H1 (cell line): ENCODE data around the gene TGFBI. TPM values are rescaled to one million over a fixed set of nuclear protein-coding genes. Genes with fewer than 3 reads are reported as not detected.

Source experiments
- CTCF ChIA-PET: fragments of 300-600 bp; sonication (Branson Sonifier 250); formaldehyde crosslinking; loops from one replicate; lab custom pipeline; 2021; ENCODE audit not compliant: partially characterized antibody; lab: Charles Lee
- POLR2A ChIA-PET: fragments of 300-600 bp; sonication (Branson Sonifier 250); formaldehyde crosslinking; loops from one replicate; lab custom pipeline; 2021; ENCODE audit warnings: inconsistent platforms; ENCODE audit not compliant: partially characterized antibody; lab: Charles Lee
- DNase-seq, 2 experiments: peaks; one replicate each; pipeline versions ENCODE4 v3.0.0 to v3.0.0-alpha.2; 2010 to 2022; ENCODE audit warnings: low spot score in 2 of 2, low read depth in 1 of 2, mixed read lengths in 1 of 2
- FAIRE-seq: peaks from 2 replicates; lab custom pipeline; 2011; peaks lifted over from hg19 to GRCh38; lab: Jason Lieb, UNC
- H2AFZ ChIP-seq: 2 replicates; pipeline ENCODE4 v1.8.1; 2012; ENCODE audit warnings: low read length, inconsistent platforms
- H2AK5ac ChIP-seq: 2 replicates; pipeline ENCODE4 v1.6.1; 2013; ENCODE audit warnings: low read depth, low read length
- H2BK120ac ChIP-seq: replicated peaks from 2 replicates; pipeline ENCODE3; 2013; ENCODE audit warnings: low read depth, low read length, inconsistent platforms
- H2BK12ac ChIP-seq: 2 replicates; pipeline ENCODE4 v1.6.1; 2013; ENCODE audit warnings: low read depth, low read length
- H2BK15ac ChIP-seq: 2 replicates; pipeline ENCODE4 v1.6.1; 2013; ENCODE audit warnings: low read length
- H2BK20ac ChIP-seq: 2 replicates; pipeline ENCODE4 v1.6.1; 2013; ENCODE audit warnings: low read length
- H2BK5ac ChIP-seq: 2 replicates; pipeline ENCODE4 v1.6.1; 2013; ENCODE audit warnings: low read depth, low read length
- H3K14ac ChIP-seq: 2 replicates; pipeline ENCODE4 v1.6.1; 2013; ENCODE audit warnings: inconsistent platforms; ENCODE audit not compliant: insufficient read length
- H3K18ac ChIP-seq: 2 replicates; pipeline ENCODE4 v1.6.1; 2013; ENCODE audit warnings: low read length; ENCODE audit errors: extremely low read depth
- H3K23ac ChIP-seq: 2 replicates; pipeline ENCODE4 v1.6.1; 2013; ENCODE audit warnings: inconsistent platforms; ENCODE audit not compliant: insufficient read length
- H3K23me2 ChIP-seq: 2 replicates; pipeline ENCODE4 v1.6.1; 2013; ENCODE audit warnings: low read depth, low read length
- H3K27ac ChIP-seq: 2 replicates; pipeline ENCODE4 v1.6.1; 2011; ENCODE audit warnings: low read depth, low read length, inconsistent platforms
- H3K27me3 ChIP-seq, 4 experiments: replicated peaks in 1 of 4; 1 replicate in 1 of 4; 2 replicates in 3 of 4; pipeline versions ENCODE4 v1.6.1 to v1.8.1; 2011 to 2013; ENCODE audit warnings: low read length in 3 of 4, mild to moderate bottlenecking in 3 of 4, inconsistent platforms in 2 of 4, mixed read lengths in 2 of 4, moderate library complexity in 1 of 4; ENCODE audit not compliant: control insufficient read depth in 3 of 4, insufficient read depth in 3 of 4; ENCODE audit errors: extremely low read depth in 1 of 4
- H3K36me3 ChIP-seq, 4 experiments: 2 replicates each; pipeline versions ENCODE4 v1.6.1 to v1.8.1; 2011 to 2013; ENCODE audit warnings: mild to moderate bottlenecking in 4 of 4, low read length in 3 of 4, moderate library complexity in 2 of 4, control low read depth in 1 of 4, inconsistent platforms in 1 of 4; ENCODE audit not compliant: insufficient read depth in 4 of 4, control insufficient read depth in 2 of 4
- H3K4ac ChIP-seq: replicated peaks from 2 replicates; pipeline ENCODE3; 2013; ENCODE audit warnings: low read length, low read depth, mixed read lengths, inconsistent platforms; ENCODE audit not compliant: insufficient read length
- H3K4me1 ChIP-seq, 4 experiments: replicated peaks in 1 of 4; 1 replicate in 1 of 4; 2 replicates in 3 of 4; pipeline versions ENCODE4 v1.6.1 to v1.8.1; 2011 to 2013; ENCODE audit warnings: low read length in 3 of 4, inconsistent platforms in 2 of 4, mixed read lengths in 1 of 4; ENCODE audit not compliant: insufficient read depth in 4 of 4, control insufficient read depth in 3 of 4
- H3K4me2 ChIP-seq, 2 experiments: 2 replicates each; pipeline versions ENCODE4 v1.6.1 to v1.8.1; 2011 to 2013; ENCODE audit warnings: low read depth in 2 of 2, low read length in 2 of 2, control low read depth in 1 of 2, inconsistent platforms in 1 of 2, mild to moderate bottlenecking in 1 of 2; ENCODE audit not compliant: insufficient read depth in 1 of 2
- H3K4me3 ChIP-seq, 4 experiments: fragments of 200-600, 300-600 bp in 1 of 4; sonication (generic), shearing (Covaris generic), sonication (Bioruptor Twin) in 1 of 4; 2 replicates each; pipeline versions ENCODE4 v1.5.1 to v1.8.1; 2011 to 2016; ENCODE audit warnings: low read length in 4 of 4, low read depth in 3 of 4, control low read depth in 2 of 4, inconsistent platforms in 2 of 4, mild to moderate bottlenecking in 2 of 4, mixed read lengths in 1 of 4, moderate library complexity in 1 of 4; ENCODE audit not compliant: insufficient read depth in 2 of 4; ENCODE audit errors: extremely low read depth in 1 of 4
- H3K56ac ChIP-seq: replicated peaks from 2 replicates; pipeline ENCODE3; 2013; ENCODE audit warnings: low read depth, mild to moderate bottlenecking, mixed read lengths, low read length, inconsistent platforms; ENCODE audit not compliant: insufficient read length
- H3K79me1 ChIP-seq: 2 replicates; pipeline ENCODE4 v1.6.1; 2013; ENCODE audit warnings: low read depth, low read length, control low read depth
- H3K79me2 ChIP-seq, 2 experiments: 2 replicates each; pipeline versions ENCODE4 v1.6.1 to v1.8.1; 2012 to 2013; ENCODE audit warnings: low read length in 2 of 2, mild to moderate bottlenecking in 2 of 2, inconsistent platforms in 1 of 2; ENCODE audit not compliant: insufficient read depth in 2 of 2, control insufficient read depth in 1 of 2
- H3K9ac ChIP-seq, 4 experiments: replicated peaks in 1 of 4; 1 replicate in 1 of 4; 2 replicates in 3 of 4; pipeline versions ENCODE4 v1.6.1 to v1.8.1; 2011 to 2013; ENCODE audit warnings: low read depth in 3 of 4, low read length in 3 of 4, control low read depth in 2 of 4, mild to moderate bottlenecking in 2 of 4, moderate library complexity in 2 of 4, inconsistent platforms in 1 of 4; ENCODE audit errors: extremely low read depth in 1 of 4
- H3K9me3 ChIP-seq, 2 experiments: 2 replicates each; pipeline versions ENCODE4 v1.6.1 to v1.8.1; 2012 to 2013; ENCODE audit warnings: mild to moderate bottlenecking in 2 of 2, moderate library complexity in 2 of 2, control low read depth in 1 of 2, inconsistent platforms in 1 of 2, low read depth in 1 of 2, low read length in 1 of 2, mixed read lengths in 1 of 2; ENCODE audit not compliant: insufficient read depth in 2 of 2
- H4K20me1 ChIP-seq, 2 experiments: replicated peaks in 1 of 2; 2 replicates each; pipeline versions ENCODE3 to v1.8.1; 2011 to 2013; ENCODE audit warnings: inconsistent platforms in 2 of 2, low read length in 2 of 2, mild to moderate bottlenecking in 1 of 2; ENCODE audit not compliant: insufficient read depth in 2 of 2, control insufficient read depth in 1 of 2
- H4K5ac ChIP-seq: 2 replicates; pipeline ENCODE4 v1.6.1; 2013; ENCODE audit warnings: low read length, low read depth, mixed read lengths, inconsistent platforms; ENCODE audit not compliant: insufficient read length
- H4K8ac ChIP-seq: 2 replicates; pipeline ENCODE4 v1.8.0; 2013; ENCODE audit warnings: mild to moderate bottlenecking, moderate library complexity, low read length, inconsistent platforms; ENCODE audit not compliant: insufficient read depth; ENCODE audit errors: extremely low read depth
- H4K91ac ChIP-seq: replicated peaks from 2 replicates; pipeline ENCODE3; 2013; ENCODE audit warnings: low read length, mixed read lengths, inconsistent platforms; ENCODE audit not compliant: insufficient read length
- ASH2L ChIP-seq: fragments of 200-600, 300-600 bp; sonication (generic); IDR thresholded peaks from one replicate; pipeline ENCODE4 v1.7.1; 2017; ENCODE audit warnings: low read length
- CTBP2 ChIP-seq: IDR thresholded peaks from 2 replicates; pipeline ENCODE4 v1.7.0; 2011; ENCODE audit warnings: borderline replicate concordance, mild to moderate bottlenecking, moderate library complexity, mixed read lengths, low read length; ENCODE audit not compliant: insufficient read depth, insufficient read length
- GABPA ChIP-seq: IDR thresholded peaks from 2 replicates; pipeline ENCODE4 v1.6.1; 2011; ENCODE audit warnings: mild to moderate bottlenecking, low read length, moderate library complexity, borderline replicate concordance; ENCODE audit not compliant: insufficient read depth
- GTF2F1 ChIP-seq: IDR thresholded peaks from 2 replicates; pipeline ENCODE4 v1.6.1; 2012; ENCODE audit warnings: low read depth, low read length, improper control_type of control experiment, borderline replicate concordance
- KDM5A ChIP-seq: fragments of 200-600 bp; IDR thresholded peaks from 2 replicates; pipeline ENCODE4 v1.7.1; 2012; ENCODE audit warnings: mild to moderate bottlenecking, low read length, inconsistent platforms, mixed read lengths
- NANOG ChIP-seq: IDR thresholded peaks from 2 replicates; pipeline ENCODE4 v1.6.1; 2011; ENCODE audit warnings: low read length, low read depth, mild to moderate bottlenecking, inconsistent platforms; ENCODE audit not compliant: insufficient read depth, poor library complexity, severe bottlenecking
- POLR2AphosphoS5 ChIP-seq: IDR thresholded peaks from 2 replicates; pipeline ENCODE4 v1.6.1; 2011; ENCODE audit warnings: low read depth, low read length
- RBBP5 ChIP-seq: IDR thresholded peaks from 2 replicates; pipeline ENCODE4 v1.7.1; 2012; ENCODE audit warnings: low read depth, mild to moderate bottlenecking, inconsistent platforms, low read length, moderate library complexity, borderline replicate concordance
- RXRA ChIP-seq: IDR thresholded peaks from 2 replicates; pipeline ENCODE4 v1.6.1; 2011; ENCODE audit warnings: low read depth, mild to moderate bottlenecking, low read length, moderate library complexity; ENCODE audit not compliant: insufficient read depth
- SP1 ChIP-seq: IDR thresholded peaks from 2 replicates; pipeline ENCODE4 v1.6.1; 2011; ENCODE audit warnings: low read depth, low read length
- YY1 ChIP-seq: IDR thresholded peaks from 2 replicates; pipeline ENCODE4 v1.6.1; 2011; ENCODE audit warnings: low read depth, mild to moderate bottlenecking, low read length
- WGBS, 2 experiments: shearing (Covaris generic) in 1 of 2; methylation state at CpG; one replicate each; pipeline versions ENCODE4 v1.1.6 to v1.1.7; 2013 to 2015; ENCODE audit warnings: low lambda C conversion rate in 2 of 2, mixed read lengths in 2 of 2, inconsistent platforms in 1 of 2, low coverage in 1 of 2, missing lambda C conversion rate in 1 of 2; ENCODE audit not compliant: insufficient replicate concordance in 2 of 2, insufficient coverage in 1 of 2, insufficient read length in 1 of 2; ENCODE audit errors: extremely low coverage in 1 of 2, missing lambda C conversion rate in 1 of 2; 5-methylcytosine and 5-hydroxymethylcytosine counted together
- polyA plus RNA-seq, 7 experiments: library from polyadenylated mRNA; depleted of rRNA in 3 of 7; stranded (reverse) in 5 of 7; unstranded in 2 of 7; fragments of >200 nt in 5 of 7; fragments of 200-250 nt in 2 of 7; gene quantifications; 1 replicate in 5 of 7; 2 replicates in 1 of 7; 4 replicates in 1 of 7; pipeline versions ENCODE4 v1.2.1 to v1.2.3, GENCODE V29; 2011 to 2013; ENCODE audit warnings: missing spikeins in 2 of 7, mixed read lengths in 2 of 7
- total RNA-seq: library from RNA; stranded (reverse); fragmentation: NEBNext Ultra II Directional; extraction: Animal tissue kit (Norgen Biotek cat#: 25700); gene quantifications from 2 replicates; pipeline ENCODE4 v1.2.1, GENCODE V29; 2021

Gene TGFBI
- total and polyA plus RNA-seq, 2 of the 8 experiments (the other 6 are each of a cell fraction or from before 2014, with no cell fraction given), result 6.0 to 8.5 TPM

DNA sequence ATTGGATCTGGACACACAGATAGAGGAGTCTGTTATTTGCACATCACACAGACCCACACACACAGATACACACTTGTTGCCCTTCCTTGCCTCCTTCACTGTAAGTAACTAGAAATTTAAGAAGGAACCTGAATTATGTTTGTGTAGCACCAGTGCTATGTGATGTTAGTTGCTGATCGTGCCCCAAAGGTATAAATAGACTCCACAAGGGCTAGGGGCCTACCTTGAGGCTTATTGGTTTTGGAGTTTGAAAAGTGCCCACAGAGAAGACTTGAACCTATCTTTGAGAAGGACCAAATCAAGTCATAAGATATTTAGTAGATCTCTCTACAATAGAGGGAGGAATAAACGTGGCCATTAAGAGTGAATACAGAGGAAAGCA lies 8.8 kb upstream of the TGFBI start:
- Histone ChIP-seq H3K9ac (no peak overlapping the region), H3K79me2 (no peaks in the 10 kb centered on the region), H3K23me2 (no peaks in the 10 kb centered on the region), H3K27me3 (0 out of 7 replicates have a peak, but pooled peaks cover 0 to 2% (median 0%) of the 10 kb centered on the region in 4 experiments), H4K5ac (no peak overlapping the region), H2AFZ (no peak overlapping the region), H2AK5ac (no peak overlapping the region), H3K36me3 (no peaks in the 10 kb centered on the region), H2BK15ac (no peak overlapping the region), H3K79me1 (no peaks in the 10 kb centered on the region), H3K4ac (no peak overlapping the region), H3K23ac (no peak overlapping the region), H2BK120ac (no peak overlapping the region), H3K9me3 (no peaks in the 10 kb centered on the region), H3K27ac (no peak overlapping the region), H3K4me2 (no peak overlapping the region), H4K20me1 (no peaks in the 10 kb centered on the region), H3K4me3 (no peak overlapping the region), H3K14ac (no peak overlapping the region), H2BK20ac (no peak overlapping the region), H2BK5ac (no peak overlapping the region), H4K91ac (no peak overlapping the region), H3K56ac (no peak overlapping the region), H3K4me1 (no peaks in the 10 kb centered on the region), H2BK12ac (no peak overlapping the region), H3K18ac (no peak overlapping the region), H4K8ac (no peak overlapping the region)
- CTCF ChIA-PET, result interaction anchor here (1.2 to 1.9 kb wide), 2 partner anchors 8 to 38 kb away, joined by 3 to 7 read pairs; partner anchors contain the start of gene TGFBI
- WGBS, 2 experiments, result 89% methylated on average over 2 of the region's 2 CpGs; no CpG with 5 or more reads in 1 of the 2 experiments
- FAIRE-seq, result no peak
- POLR2A ChIA-PET, result interaction anchor here (0.7 kb wide), 1 partner anchor 9 kb away, joined by 4 read pairs; the partner anchor contains the start of gene TGFBI
- no peak for TF ChIP-seq NANOG
- no peak for TF ChIP-seq GTF2F1
- TF ChIP-seq SP1, result no peak
- no peak for TF ChIP-seq KDM5A
- TF ChIP-seq CTBP2, result no peak
- TF ChIP-seq YY1, result no peak
- no peak for TF ChIP-seq GABPA
- TF ChIP-seq RXRA, result no peak
- TF ChIP-seq RBBP5, result no peak
- no peak for TF ChIP-seq POLR2AphosphoS5
- no peak for TF ChIP-seq ASH2L
- DNase-seq, result no peak
